ENCODE data around the gene SAMD8.

The SAMD8 gene

DNA sequence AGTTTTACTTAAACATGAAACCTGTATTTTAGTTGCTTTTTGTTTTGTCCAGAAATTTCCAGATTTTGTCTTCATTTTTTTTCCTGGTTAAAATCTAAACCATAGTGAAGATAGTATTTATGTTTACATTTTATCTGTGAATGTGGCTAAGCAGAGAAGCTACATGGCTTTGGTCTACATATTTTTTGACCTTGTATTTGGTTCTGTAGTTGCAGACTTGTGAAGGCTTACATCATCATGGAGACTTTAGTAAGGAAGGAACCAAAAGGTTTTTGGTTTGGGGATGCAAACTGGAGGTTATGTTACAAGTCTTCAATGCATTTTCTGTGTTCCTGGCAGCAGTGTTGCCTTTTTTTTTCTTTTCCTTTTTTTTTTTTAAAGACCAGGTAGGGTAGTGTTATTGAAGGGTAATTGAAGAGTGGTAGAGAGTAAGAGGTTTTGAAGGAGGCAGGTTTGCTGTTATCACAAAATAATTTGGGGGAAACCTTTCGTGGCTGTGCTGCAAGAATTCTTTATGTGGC lies 68.3 kb downstream of the SAMD8 start:
- TF ChIP-seq GATA3 (IDR thresholded peaks at IDR 0.05; ENCODE audit: low read depth, low read length) (no peak), GATA2 (IDR thresholded peaks at IDR 0.05; ENCODE audit: low read depth, low read length) (no peak)

DNA sequence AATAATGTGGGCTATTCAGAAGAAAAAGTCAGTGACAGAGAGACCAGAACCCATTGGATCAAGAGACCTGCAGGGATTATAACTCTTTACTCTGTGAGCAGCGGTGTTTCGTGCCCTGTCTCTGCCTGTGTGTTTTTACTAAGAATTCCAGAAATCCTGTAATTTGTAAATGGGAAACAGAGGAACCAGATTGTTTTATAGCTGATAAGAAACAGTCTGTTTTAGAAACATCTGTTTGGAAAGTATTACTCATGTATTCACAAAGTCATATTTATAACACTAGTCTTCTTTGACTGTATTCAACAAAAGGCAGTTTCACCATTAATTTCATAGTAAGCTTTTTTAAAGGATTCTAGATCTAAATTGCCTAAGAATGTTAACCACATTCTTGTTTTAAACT lies 69.1 kb downstream of the SAMD8 start:
- no peak for TF ChIP-seq GATA3 (IDR thresholded peaks at IDR 0.05; ENCODE audit: low read depth, low read length)
- no peak for TF ChIP-seq GATA2 (IDR thresholded peaks at IDR 0.05; ENCODE audit: low read depth, low read length)

DNA sequence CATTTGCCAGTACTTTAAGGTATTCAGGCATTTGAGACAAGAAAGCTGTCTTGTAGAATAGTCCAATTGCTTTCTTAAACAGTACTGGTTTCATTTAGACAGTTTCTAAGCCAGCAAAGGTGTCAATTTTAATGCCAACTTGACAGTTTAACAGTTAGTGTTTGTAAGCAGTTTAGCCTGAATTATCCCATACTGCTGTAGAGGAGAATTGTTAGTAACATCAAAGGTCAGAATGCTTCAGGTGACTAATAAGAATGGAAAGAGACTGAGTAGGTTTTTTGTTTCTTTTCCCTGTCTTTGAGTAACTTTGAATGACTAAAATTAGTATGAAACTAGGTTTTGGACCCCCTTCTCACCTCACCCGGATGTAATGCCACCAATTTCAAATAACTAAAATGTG lies 69.6 kb downstream of the SAMD8 start:
- TF ChIP-seq GATA2 (IDR thresholded peaks at IDR 0.05; ENCODE audit: low read depth, low read length): no peak
- TF ChIP-seq GATA3 (IDR thresholded peaks at IDR 0.05; ENCODE audit: low read depth, low read length): no peak

DNA sequence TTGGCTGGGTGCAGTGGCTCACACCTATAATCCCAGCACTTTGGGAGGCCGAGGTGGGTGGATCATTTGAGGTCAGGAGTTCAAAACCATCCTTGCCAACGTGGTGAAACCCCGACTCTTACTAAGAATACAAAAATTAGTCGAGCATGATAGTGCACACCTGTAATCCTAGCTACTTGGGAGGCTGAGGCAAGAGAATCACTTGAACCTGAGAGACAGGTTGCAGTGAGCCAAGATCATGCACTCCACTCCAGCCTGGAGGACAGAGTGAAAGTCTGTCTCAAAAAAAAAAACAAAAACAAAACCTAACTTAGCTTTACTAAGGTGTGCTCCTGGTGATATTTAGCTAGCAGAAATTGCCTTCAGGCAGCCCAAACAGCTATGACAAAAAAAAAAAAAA lies 74.9 kb downstream of the SAMD8 start:
- TF ChIP-seq GATA2 (IDR thresholded peaks at IDR 0.05; ENCODE audit: low read depth, low read length): no peak
- no peak for TF ChIP-seq GATA3 (IDR thresholded peaks at IDR 0.05; ENCODE audit: low read depth, low read length)

DNA sequence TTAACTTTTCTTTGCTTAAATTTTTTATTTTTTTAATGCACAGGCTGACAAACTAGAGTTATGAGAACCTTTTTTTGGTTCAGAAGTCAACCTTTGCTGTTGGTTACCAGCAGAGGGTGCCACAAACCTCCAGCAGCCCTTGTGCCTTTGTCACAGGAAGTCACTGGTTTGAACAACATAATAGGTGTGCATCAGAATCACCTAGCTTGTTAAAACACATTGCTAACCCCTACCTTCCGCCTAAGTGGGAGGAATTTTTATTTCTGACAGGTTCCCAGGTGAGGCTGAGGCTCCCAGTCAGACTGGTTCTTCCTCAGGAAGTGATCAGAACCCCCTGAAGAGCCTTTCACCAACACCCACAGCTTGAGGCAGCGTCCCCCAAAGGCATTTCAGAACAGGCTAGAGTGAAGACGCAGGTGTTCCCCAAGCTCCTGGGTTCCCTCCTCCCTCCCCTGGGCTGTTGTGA lies 76.5 kb downstream of the SAMD8 start:
- no peak for TF ChIP-seq GATA3 (IDR thresholded peaks at IDR 0.05; ENCODE audit: low read depth, low read length)
- TF ChIP-seq GATA2 (IDR thresholded peaks at IDR 0.05; ENCODE audit: low read depth, low read length): no peak

DNA sequence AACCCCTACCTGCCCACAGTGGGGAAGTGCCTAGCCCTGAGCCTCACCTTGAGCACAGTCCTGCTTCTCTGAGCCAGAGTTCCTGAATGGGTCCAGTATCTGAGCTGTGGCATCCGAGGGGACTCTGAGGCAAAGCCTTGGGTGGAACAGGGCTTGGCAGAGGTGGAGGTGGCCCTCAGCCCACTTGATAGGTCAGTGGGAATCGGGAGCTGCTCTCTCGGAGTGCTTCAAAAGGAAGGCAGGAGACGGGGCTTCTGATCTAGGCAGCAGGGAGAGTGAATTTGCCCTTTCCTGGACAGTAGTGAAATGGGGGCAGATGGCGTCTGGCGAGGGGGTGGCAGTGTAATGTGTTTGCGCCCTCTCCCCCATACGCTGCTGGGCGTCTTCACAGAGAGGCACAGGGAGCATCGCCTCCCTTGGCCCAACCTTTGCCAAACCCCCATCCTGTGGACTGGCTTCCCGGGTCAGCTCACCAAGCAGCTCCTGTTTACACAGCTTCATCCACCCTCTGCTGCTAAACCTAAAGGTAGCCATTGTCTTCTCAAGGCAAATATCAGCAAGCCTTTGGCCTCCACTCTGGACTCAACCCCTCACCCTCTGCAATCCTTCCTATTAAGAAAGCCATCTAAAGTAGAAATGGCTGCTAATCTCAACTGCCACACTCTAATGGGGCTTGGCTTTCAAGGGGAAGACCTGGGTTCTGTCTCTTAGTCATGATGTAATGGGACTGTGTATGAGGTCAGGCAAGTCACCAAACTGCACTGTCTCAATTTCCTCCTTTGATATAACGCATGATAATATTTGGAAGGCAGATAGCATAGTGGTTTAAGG lies 78.0 kb downstream of the SAMD8 start:
- TF ChIP-seq GATA2 (IDR thresholded peaks at IDR 0.05; ENCODE audit: low read depth, low read length): no peak
- no peak for TF ChIP-seq GATA3 (IDR thresholded peaks at IDR 0.05; ENCODE audit: low read depth, low read length)

DNA sequence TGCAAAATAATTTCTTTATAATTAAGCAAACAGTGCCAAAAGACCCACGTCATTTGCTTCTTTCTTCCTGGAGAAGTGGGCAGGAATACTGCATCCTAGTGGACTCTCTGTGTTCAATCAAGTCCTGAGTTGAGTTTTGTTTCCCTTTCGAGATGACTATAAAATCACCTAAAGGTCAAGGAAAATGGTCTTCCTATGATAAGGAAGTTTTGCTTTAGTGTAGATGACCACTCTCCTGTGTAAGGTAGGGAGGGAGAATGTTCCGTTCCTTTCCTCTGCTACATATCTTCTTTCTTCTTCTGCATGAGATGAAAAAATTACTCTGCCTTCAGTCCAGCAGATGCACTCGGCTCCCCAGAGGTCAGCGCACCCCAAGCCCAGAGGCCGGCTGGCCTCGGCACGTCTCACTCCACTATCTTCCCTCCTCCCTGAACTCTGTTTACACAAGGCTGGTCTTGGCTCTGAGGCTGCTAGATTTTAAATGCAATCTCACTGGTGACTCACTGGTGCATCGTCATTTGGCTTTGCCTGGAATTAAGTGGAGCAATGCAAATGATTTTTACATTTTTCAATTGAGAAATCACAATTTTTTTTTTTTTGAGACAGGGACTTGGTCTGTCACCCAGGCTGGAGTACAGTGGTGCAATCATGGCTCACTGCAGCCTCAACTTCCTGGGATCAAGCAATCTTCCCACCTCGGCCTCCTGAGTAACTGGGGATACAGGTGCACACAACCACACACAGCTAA lies 80.5 kb downstream of the SAMD8 start:
- TF ChIP-seq GATA3 (IDR thresholded peaks at IDR 0.05; ENCODE audit: low read depth, low read length) (no peak), GATA2 (IDR thresholded peaks at IDR 0.05; ENCODE audit: low read depth, low read length) (no peak)

DNA sequence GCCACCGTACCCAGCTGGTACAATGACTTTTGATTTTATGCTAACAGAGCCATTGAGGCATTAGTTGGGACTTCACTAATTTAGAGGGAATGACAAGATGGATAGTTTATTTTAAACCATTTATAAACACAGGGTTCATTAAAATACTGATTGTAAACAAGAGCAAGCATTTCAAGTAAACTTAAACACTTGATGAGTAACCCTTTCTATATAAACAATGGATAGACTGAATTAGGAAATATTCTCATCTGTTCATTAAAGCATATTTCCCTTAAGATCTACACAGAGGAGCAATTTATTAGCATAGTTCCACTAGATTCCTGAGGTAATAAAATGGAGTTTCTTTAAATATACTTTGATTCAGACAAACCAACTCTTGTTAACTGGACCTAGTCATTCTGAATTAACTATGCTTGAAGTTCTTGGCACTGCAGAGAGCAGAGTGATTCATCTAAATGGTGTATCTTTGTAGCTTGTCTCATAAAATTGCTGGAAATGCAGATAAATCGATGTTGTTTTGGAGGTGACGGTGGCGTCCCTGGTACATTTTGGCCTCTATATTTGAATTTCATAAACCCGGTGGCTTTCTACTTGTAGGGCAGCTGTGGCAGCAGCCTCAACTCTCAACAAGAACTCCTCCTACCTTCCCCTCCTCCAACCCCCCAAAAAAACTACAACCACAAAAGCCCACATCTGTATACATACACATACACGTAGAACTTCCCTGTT lies 83.7 kb downstream of the SAMD8 start:
- TF ChIP-seq GATA3 (IDR thresholded peaks at IDR 0.05; ENCODE audit: low read depth, low read length) (no peak), GATA2 (IDR thresholded peaks at IDR 0.05; ENCODE audit: low read depth, low read length) (no peak)

DNA sequence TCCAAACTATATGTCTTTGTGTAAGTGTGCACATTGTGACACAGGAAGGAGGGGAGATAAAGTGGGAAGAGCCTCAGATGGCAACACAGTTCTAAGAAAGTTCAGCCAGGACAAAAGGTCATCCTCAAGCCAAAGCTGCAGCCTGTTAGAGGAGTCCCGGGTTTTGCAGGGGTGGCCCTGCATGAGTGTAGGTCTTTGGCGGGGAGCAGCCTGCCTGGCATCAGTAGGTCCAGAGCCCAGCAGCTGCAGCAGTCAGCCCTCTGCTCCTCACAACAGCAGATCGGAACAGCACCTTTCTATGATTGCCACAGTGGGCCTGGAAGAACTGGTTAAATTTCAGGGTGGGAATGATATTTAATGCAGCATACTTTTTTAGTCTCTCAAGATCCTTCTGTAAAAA lies 85.6 kb downstream of the SAMD8 start:
- no peak for TF ChIP-seq GATA2 (IDR thresholded peaks at IDR 0.05; ENCODE audit: low read depth, low read length)
- no peak for TF ChIP-seq GATA3 (IDR thresholded peaks at IDR 0.05; ENCODE audit: low read depth, low read length)

DNA sequence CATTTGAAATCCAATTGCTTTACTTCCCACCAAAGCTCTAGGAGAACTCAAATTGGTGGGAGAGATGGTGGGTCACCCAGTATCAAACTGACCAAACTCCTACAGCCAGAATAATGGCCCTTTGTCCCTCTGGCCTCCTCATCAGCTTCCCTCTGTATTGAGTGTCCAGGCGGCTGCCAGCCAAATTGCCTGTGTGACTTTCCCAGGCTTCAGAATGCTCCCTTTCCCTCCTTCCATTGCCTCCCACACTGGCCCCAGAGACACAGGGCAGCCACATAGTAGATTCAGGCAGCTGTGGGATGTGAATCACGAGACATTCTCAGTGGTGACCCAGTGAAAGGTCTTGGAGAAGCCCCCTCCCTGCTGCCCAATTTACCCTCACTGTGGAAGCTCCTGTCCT lies 86.5 kb downstream of the SAMD8 start:
- TF ChIP-seq GATA3 (IDR thresholded peaks at IDR 0.05; ENCODE audit: low read depth, low read length) (no peak), GATA2 (IDR thresholded peaks at IDR 0.05; ENCODE audit: low read depth, low read length) (no peak)

DNA sequence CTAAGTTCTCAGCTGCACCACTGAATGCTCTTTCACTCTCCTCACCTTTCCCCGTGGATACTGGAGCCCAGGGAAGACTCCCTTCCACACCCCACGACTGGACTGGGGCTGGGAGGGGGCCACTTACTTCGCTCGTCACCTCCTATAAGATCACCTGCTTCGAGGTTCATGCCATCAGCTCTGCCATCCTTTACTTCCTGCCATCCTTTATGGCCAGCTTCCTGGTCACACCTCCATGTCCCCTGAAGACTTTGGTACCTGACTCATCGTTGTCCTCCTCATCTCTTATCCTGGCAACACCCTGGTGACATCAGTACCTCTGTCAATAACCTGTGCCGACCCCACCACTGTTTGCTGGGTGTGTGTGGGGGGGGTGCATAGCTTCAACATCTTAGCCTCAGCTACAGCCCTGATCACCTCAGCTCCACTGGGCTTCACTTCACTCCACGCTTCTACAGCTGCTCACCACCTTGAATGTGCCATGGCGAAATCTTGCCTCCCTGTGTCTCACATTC lies 90.4 kb downstream of the SAMD8 start:
- TF ChIP-seq GATA3 (IDR thresholded peaks at IDR 0.05; ENCODE audit: low read depth, low read length) (no peak), GATA2 (IDR thresholded peaks at IDR 0.05; ENCODE audit: low read depth, low read length) (no peak)

DNA sequence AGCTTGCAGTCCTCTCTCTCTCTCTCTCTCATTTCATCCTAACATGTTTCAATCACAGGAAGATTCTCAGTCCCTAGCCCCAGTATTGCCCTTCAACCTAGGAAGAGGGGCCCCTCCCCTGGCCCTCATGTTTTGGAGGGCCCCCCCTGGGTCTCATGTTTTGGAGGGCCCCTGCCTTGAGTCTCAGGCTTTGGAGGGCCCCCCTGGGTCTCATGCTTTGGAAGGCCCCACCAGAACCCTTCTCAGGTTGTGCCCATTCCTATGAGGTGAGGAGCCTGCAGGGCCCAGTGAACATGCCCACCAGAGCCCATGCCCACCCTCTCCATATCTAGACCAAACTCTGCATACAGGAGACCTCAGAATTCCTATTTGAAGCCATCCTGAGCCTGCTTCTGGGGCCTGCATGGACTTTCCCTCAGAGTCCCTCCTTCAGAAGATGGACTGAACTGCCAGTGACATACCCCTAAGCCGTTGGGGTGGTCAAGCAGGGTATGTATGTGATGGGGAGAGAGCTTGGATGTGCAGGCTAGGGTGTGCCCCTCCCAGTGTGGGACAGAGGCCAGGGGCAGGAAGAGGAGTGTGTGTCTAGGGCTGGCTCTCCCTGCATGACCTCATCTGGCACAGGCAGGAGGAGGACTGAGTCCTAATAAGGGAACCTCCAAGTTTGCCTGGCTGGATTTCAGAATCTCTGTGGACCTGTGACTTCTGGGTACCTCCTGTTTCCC lies 91.0 kb downstream of the SAMD8 start:
- TF ChIP-seq GATA2 (IDR thresholded peaks at IDR 0.05; ENCODE audit: low read depth, low read length): no peak
- no peak for TF ChIP-seq GATA3 (IDR thresholded peaks at IDR 0.05; ENCODE audit: low read depth, low read length)

DNA sequence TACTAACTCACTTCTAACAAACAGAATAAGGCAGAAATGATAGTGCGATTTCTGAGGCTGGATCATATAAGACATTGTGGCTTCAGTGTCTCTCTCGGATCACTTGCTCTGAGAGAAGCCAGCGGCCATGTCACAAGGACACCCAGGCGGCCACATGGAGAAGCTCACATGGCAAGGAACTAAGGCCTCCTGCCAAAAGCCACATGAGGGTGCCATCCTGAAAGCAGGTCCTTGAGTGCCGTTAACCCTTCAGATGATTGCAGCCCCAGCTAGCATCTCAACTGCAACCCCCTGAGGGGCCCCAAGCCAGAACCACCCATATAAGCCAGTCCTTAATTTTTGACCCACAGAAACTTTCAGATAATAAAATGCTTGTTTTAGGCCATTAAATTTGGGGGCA lies 92.3 kb downstream of the SAMD8 start:
- TF ChIP-seq GATA2 (IDR thresholded peaks at IDR 0.05; ENCODE audit: low read depth, low read length): no peak
- no peak for TF ChIP-seq GATA3 (IDR thresholded peaks at IDR 0.05; ENCODE audit: low read depth, low read length)
